ENCODE data around the gene TTLL10.

Gene TTLL10

DNA sequence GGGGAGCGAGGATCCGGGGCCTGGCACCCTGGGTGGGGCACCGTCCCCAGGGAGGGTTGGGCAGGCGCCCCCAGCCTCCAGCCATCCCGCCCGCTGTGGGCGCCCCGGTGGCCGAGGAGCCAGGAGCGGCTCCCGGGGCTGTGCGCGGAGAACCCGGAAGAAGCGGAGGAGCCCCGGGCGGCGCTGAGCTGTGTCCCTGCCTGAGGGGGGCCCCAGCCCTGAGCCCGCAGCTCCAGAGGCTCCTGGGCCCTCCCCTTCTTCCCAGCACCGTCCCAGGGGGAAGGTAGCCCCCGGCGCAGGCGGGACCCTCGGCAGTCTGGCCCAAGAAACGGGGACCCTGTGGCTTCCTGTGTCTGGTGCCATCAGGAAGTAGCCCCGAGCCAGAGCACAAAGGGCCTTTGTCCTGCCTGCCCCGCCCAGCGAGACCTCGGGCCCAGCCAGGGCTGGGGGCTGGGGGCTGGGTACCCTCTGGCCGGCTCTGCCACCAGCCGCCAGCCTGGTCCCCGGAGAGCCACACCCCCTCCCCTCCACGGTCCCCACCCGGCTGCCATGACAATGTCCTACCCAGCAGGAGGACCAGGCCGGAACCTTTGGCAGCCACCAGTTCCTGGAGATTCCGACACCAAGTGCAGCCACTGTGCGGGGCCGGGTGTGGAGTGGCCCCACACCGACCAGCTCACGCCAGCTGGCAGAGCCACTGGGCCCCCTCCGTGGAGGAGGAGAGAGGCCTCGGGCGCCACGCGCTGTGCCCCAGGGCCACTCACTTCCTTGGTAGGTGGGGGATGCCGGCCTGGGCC lies 15.6 kb upstream of the TTLL10 start:
- DNase-seq (ENCODE audit: low spot score) = no peak

DNA sequence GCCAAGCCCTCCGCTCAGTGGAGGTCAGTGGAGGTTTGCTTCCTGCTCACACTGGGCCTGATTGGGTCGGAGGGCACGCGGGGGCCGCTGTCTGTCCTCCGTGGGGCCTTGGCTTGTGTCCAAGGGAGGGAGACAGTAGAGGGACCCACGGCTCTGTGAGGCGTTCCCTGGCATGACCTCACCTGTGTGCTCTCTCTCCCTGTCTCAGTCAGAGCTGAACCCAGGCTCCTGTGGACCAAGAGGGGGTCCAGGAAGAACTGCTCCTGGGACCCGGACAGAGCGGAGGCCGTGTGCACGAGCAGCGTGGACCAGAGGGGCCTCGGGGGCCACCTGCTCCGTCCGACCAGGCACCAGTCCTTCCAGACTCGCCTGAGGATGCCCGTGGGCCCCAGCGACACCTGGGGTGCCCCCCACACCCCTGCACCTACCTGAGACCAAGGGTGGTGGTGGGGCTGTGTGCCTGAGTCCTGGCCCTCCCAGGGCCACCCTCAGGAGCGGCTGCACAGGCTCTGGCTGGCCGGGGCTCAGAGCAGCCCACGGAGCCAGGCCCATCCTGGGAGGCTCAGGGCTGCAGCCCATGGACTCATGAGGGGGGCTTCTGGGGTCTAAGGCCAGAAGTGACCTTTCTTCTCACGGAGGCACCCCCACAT lies 13.3 kb upstream of the TTLL10 start:
- no peak for DNase-seq (ENCODE audit: low spot score)

DNA sequence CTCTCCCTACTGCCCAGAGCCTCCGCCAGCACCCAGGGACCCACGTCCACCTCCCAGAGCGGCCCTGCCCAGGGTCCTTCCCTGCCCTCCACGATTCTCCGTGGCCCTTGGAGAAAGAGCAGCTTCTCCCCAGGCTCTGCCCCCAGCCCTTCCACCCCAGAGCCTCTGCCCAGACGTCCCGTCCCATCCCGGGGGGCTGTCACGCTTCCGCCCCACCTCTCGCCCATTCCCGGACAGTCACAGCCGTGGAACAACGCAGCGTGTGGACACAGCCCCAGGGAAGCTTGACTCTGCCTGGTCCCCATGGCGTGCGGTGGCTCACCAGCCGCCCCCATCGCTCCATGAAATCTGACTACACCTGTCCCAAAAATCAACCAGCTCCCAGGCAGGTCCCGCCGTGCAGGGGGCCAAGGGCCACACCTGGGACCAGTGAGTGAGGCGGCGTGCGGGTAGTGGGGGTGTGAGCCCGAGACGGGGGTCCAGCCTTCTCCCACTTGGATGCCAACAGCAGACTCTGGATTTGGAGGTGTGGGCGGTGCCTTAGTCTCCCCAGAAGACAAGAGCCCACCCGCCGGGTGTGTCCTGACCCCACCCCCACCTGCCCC lies 12.5 kb upstream of the TTLL10 start:
- no peak for DNase-seq (ENCODE audit: low spot score)

DNA sequence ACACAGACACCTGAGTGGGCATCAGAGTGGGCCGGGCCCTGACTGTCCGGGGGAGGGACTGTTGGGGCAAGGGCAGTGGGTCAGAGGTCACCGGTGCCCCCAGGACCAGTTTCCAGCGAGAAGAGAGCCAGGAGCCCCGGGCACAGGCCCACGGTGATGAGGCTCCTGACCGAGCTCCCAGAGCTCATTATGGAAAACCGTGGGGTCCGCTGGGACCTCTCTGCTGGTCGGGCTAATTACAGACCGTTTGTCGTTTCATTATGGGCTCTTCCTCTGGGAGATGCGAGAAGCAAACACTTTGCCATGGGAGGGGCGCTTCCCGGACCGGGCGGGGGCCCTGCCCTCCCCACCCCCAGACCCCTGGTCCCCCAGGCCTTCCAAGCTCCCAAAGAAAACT lies 12.0 kb upstream of the TTLL10 start:
- no peak for DNase-seq (ENCODE audit: low spot score)

DNA sequence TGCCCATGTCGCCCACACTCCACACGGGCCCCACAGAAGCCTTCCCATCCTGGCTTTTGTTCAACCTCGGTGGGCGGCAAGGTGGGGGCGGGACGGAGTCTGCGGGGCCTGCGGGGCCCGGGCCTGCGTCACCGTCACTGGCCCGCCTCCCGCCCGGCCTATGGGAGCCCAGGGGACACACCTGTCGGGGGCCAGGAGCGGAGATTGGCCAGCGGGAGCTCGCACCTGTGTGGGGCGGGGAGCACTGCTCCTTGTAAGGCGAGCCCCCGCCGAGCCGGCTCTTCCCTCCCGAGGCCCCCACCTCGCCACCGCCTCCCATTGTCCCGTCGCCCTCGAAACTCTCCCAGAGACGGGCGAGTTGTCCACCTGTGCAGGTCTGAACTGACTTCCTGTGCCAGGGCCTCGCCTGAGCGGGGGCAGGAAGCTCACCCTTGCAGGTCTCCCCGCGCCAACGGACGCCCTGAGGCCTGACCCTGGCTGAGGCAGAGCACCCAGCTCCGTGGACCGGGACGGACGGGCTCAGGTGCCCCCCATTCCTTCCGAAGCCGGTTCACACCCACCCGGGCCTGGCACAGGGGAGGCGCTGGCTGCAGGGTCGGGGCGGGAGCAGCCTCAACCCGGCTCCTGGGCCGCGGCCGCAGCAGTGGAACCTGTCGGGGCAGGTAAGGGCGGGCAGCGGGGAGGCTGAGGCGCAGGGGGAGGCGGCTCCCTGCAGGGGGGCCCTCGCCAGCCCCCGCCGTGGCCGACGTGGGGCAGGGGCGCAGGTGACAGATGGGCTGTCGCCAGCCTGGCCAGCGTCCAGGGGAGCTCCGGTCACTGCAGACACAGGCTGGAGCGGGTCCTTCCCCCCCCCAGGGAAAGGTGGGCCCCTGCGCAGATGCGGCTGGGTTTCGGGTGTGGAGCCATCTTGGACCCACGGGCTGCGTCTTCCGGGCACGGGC lies 10.8 kb upstream of the TTLL10 start:
- no peak for DNase-seq (ENCODE audit: low spot score)

DNA sequence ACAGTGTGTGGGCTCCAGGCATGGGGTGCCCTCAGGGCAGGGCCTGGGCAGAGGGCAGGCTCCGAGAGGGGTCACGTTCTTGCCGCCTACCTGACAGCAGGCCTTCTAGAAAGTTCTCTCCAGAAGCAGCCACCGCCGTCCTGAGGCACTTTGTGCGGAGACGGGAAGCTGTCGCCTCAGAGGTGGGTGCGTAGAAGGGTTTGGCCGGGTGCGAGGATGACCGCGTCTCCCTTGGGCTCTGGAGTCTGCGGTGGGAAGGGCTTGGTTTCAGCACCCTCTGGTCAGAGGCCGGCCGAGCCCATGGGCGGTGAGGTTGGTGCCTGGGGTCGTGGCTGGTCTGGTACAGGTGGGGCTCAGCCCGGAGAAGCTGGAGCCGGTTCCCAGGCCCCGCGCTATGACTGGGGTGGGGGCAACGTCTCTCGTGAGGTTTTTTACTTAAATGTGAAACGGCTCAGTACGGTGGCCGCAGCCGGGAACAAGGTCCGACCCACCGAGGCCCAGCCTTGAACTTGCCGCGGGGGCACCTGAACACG lies 10.1 kb upstream of the TTLL10 start:
- DNase-seq (ENCODE audit: low spot score) = no peak

DNA sequence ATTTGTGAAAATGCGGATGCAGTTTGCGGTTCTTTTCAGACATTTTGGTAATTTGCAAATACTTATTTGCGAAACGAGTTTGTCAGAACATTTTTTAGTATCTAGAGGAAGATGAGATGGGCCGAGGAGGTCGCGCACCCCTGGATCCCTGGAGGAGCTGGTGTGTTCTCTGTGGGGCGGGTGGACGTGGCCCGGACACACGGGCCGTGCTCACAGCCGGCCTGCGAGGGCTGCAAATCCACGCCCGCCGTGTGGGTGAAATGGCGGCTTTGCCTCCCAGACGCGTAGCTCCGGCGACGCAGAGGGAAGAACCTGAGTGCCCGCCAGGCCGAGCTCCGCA lies 9.3 kb upstream of the TTLL10 start:
- no peak for DNase-seq (ENCODE audit: low spot score)

DNA sequence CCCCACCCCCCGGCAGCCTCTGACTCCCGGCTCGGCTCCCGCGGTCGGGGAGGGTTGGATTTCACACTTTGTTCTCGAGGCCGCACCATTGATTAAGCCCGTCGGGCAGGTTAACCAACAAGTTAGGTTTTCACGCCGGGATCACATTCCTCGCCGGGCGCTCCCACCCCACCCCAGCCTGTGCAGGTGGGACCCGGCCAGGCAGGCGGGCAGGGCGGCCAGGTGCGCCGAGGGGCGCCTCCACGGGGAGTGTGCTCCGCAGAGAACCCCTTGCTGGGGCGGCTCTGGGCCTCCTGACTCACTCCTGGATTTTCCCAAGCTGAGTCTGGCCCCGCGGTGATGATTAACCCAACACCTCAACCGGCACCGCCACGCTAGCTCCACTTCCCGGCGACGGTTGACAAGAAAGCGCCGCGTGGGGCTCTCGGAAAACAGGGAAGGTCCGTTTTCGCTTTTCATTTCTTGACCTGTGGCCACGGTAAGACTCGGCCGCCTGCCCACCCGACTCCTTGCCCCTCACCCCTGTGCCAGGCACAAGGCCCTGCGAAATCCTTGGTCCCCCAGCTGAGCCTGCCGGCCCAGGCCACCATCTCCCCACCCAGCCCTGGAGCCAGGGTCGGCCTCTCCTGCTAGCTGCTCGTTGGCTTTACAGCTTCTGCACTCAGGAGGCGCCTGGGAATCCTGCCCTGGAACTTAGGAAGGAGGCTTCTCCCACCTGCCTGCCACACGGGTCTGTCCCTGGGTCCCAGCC lies 8.8 kb upstream of the TTLL10 start:
- no peak for DNase-seq (ENCODE audit: low spot score)

DNA sequence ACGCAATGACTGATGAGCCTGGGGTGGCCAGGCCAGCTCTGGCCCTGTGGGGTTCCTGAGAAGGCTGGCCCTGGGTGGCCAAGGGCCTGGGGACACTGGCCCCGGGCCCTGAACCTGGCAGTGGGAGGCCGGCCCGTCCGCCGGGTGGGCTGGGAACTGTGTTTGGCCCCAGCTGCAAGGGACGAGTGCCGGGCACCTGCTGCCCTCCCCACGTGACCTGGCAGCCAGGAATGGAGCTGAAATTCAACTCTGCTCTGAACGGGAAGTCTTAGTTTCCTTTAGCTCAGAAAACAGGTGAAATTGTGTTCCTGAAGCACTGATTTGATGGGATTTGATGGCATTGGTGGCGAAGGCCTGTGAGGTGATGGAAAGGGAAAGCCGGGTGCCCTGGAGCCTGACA lies 8.2 kb upstream of the TTLL10 start:
- DNase-seq (ENCODE audit: low spot score) = no peak

DNA sequence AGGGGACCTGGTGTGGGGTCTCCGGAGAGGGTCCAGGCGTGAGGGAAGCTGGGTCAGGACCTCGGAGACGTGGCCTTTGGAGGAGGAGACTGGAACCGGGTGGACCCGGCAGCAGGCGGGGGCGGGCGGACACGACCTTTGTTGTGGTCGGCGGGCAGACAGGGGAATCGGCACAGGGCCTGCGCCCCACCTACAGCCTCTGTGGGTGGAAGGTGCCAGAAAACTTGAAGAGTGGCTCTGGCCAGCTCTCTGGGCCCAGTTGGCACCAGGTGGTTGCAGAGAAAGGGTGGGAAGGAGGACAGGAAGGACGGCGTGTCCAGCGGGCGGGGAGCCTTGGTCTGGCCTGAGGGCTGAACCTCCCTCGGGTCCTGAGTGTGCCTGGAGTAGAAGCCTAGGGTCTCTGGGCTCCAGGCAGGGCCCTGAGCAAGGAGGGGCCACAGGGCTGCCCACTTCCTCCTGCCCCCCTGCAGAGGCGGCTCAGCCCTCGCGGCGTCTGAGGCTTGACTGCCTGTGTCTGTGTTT lies 7.7 kb upstream of the TTLL10 start:
- DNase-seq (ENCODE audit: low spot score) = no peak

DNA sequence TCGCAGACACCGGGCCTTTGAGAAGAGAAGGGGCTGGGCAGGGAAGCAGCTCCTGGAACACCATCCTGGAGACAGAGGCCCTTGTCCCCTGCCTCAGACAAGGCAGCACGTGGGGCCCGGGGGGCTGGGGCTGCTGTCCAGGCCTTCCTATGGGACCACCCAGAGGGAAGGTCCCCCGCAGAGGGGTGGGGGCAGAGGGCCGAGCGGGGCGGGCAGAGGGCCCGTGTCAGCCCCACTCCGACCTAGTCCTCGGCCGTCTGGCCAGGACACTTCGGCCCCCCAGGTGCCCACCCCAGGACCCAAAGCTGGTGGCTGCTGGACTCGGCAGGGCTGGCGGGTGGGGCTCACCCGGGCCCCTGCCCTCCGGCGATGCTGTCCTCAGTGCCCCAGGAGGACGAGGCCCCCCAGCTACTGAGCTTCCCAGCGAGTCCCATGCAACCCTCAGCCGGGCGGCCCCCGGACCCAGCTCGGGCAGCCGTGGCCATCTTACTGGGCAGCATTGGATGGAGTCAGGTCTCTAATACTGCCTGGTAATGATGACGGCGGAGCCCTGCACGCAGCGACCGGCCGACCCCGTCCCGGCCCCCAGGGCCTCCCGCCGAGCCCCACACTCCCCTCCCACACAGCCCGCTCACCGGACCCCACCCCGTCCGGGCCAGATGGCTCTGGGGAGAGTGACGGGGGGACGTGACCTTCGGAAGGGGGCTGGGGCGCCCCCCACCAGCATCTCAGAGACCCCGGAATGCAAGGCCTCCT lies 6.9 kb upstream of the TTLL10 start:
- no peak for DNase-seq (ENCODE audit: low spot score)

DNA sequence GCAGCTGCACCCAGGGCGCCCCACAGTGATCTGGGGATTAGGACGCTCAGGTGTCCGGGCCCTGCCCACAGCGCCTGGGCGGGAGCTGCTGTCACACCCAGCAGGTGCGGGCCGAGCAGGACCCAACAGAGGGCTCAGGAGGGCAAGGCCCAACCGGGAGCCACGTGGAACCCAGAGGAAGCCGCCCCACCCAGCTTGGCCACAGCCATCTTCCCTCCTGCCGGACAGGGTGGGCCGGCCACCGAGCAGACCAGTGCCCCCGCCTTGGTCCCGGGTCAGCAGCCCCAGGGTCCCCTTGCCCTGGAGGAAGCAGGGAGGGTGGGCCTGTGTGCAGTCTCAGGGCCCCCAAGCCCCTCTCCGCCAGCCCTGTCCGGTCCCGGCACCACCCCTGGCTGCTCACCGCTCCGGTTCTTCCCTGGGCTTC lies 6.3 kb upstream of the TTLL10 start:
- no peak for DNase-seq (ENCODE audit: low spot score)

DNA sequence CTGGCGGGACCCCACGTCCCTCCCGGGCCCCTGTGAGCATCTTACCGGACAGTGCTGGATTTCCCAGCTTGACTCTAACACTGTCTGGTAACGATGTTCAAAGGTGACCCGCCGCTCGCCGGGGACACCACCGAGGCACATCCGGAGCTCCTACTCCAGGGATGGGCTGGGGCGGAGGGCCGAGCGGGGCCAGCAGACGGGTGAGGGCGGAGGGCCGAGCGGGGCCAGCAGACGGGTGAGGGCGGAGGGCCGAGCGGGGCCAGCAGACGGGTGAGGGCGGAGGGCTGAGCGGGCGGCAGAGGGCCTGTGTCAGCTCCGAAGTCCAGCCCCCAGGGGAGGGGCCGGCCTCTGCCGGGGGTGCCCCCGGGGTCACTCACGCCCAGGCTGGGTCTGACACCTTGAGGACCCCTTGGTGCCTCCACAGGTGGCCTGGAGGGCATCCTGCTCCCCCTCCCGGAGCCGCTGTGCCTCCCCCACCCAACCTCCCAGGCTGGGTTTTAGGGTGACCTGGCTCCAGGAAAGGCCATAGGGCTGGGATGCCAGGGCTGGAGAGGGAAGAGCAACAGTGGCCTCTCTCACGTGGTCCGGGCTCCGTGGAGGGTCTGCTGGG lies 5.7 kb upstream of the TTLL10 start:
- DNase-seq (ENCODE audit: low spot score) = no peak

DNA sequence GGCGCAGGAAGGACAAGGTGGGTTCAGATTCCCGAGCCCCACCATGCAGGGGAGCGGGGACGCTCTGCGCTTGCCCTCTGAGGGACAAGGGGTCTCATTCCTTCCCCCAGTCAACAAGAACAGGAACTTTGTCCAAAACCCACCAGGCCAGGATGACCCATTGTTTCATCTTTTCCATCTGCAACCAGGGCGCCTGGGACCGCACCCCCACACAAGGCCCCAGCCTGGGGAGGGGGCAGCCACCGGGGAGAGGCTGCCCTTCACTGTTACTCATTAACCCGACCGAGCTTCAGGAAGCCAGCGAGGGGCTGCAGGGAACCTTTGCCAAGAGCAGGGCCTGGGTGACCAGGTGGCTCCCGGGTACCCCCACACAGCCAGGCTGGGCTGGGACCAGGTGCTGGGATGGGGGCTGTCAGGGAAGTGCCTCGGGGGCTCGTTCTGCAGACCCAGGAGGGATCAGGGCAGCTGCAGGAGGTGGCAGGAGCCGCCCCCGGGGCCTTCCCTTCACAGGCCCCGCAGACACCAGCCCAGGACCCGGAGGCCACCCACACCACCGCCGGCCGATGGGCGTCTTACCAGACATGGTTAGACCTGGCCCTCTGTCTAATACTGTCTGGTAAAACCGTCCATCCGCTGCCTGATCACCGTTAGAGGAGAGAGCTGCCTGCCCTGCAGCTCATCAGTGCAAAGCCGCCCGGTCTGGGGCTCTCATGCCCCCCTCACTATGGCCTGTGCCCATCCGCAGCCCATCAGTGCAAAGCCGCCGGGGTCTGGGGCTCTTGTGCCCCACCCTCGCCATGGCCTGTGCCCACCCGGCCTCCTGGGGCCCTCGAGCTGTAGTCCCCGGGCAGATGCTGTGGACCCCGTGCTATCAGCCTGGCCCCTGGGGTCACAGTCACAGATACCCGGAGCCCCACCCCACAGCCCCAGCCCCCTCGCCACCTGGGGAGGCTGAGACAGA lies 4.9 kb upstream of the TTLL10 start:
- DNase-seq (ENCODE audit: low spot score) = no peak

DNA sequence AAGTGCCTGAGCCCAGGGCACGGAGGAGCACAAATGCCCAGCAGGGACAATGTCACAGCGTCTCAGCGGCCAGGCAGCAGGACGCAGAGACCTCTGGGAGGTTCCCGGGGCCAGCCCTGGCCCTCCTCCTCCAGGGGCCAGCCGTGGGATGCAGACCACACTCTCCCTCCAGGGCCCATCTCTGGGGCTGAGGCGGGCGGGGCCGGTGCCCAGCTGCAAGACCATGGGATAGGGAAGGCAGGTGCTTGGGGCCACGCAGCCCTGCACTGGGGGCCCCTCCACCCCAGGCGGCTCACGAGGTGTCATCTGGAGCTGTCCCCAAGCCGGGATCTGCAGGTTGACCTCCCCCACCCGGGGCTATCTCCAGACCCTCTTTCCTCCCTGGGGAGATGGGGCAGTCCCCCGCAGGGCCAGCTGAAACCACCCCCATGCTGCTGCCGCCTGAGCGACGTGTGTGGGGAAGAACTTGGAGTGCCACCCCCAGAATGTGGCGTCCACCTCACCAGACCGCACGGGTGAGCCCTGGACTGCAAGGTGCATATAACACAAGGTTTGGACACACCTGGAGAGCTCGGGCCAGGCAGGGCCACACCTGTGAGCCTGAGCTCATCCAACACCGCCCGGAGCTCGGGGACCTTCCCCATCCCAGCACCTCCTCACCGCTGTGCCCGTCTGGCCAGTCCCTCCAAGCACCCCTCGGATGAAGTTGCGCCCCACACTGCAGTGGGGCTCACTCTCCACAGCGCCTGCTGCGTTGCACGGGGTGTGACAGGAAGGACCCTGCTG lies 4.1 kb upstream of the TTLL10 start:
- DNase-seq (ENCODE audit: low spot score) = no peak

DNA sequence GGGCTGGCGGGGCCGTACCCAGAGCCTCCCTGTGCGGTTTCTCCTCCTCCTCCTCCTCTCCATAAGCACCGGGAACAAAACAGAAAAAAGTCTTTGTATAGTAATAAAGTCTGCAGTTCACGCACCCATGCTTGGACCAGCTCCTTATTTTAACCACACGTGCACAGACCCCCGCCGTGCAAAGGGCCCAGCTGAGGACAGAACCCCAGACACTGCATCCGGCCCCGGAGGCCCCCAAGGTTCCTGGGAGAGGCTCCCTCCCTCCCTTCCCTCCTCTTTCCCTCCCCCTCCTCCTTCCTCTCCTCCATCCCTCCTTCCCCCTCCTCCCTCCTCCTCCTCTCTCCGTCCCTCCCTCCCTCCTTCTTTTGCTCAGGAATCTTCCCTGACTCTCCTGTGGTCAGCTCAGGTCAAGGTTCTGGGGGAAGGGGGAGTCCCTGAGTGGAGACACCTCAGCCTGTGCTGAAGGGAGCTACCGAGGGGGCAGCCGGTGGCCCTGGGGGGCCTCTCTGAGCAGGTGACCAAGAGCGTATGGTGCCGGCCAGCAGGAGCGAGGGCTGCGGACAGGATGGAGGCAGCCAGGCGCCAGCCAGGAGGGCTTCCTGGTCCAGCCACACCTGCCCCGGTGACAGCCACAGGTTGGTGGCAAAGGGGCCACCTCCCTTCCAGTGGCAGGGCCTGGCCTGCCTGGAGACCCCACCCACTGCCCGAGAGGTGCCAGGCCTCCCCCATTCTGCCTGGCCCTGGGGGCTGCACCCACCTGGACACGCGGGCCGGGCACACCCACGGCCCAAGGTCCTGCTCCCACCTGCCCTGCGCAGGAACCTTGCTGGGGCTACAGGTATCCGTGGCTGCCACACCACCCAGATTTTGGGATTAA lies 3.2 kb upstream of the TTLL10 start:
- DNase-seq (ENCODE audit: low spot score) = no peak

DNA sequence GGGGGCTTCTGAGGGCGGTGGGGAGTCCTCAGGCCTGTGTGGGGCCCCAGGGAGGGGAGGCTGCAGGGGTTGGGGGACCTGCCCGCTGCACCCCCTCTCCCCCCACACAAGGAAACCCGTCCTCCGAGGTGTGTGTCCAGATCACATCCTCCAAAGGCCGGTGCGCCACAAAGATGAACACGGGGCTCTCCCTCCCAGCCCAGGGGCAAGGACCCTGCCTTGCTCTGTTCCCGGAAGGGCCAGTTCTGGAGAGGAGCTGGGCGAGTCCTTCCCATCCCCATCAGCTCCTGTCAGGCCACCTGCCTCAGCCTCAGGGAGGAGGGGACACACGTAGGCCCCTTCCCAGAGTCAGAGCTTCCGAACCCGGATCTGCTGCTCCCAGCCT lies 2.5 kb upstream of the TTLL10 start:
- DNase-seq (ENCODE audit: low spot score) = no peak

Data from SK-N-DZ (cell line).